GM10266 (cell line): Measurements from ENCODE around the gene RALGPS1.
A peak's percentile ranks its signal among the peaks of the same experiment; 100 is the strongest.

ENCODE experiments used
- DNase-seq: peaks from one replicate; pipeline ENCODE4 v3.0.0; 2012; ENCODE audit errors: extremely low spot score
- TF ChIP-seq, protein P1 (sequence below): IDR thresholded peaks from 2 replicates; pipeline ENCODE4 v1.5.1; 2012; ENCODE audit warnings: mild to moderate bottlenecking, low read depth; ENCODE audit not compliant: control insufficient read depth, insufficient read depth; ENCODE audit errors: missing control alignments

The RALGPS1 gene

DNA sequence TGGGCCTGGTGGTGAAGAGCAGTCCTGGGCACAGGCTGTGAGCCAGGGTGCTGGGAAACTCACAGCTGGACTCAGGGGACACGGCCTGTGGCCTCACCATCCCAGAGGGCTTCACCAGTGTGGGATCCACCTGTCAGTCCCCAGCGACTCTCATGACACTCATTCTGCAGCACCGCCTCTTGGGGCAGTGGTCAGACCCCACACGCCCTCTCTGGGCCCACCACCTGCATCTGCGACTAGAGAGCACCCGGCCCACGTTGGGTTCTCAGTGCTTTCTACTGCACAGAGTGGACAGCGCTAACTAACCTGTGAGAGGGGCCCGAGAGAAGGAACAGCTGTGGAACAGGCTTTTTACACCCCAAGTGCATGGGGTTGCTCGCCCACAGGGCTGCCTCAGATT lies 304.2 kb downstream of the RALGPS1 start:
- TF ChIP-seq, protein P1, sequence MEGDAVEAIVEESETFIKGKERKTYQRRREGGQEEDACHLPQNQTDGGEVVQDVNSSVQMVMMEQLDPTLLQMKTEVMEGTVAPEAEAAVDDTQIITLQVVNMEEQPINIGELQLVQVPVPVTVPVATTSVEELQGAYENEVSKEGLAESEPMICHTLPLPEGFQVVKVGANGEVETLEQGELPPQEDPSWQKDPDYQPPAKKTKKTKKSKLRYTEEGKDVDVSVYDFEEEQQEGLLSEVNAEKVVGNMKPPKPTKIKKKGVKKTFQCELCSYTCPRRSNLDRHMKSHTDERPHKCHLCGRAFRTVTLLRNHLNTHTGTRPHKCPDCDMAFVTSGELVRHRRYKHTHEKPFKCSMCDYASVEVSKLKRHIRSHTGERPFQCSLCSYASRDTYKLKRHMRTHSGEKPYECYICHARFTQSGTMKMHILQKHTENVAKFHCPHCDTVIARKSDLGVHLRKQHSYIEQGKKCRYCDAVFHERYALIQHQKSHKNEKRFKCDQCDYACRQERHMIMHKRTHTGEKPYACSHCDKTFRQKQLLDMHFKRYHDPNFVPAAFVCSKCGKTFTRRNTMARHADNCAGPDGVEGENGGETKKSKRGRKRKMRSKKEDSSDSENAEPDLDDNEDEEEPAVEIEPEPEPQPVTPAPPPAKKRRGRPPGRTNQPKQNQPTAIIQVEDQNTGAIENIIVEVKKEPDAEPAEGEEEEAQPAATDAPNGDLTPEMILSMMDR, result no peak
- no peak for DNase-seq

DNA sequence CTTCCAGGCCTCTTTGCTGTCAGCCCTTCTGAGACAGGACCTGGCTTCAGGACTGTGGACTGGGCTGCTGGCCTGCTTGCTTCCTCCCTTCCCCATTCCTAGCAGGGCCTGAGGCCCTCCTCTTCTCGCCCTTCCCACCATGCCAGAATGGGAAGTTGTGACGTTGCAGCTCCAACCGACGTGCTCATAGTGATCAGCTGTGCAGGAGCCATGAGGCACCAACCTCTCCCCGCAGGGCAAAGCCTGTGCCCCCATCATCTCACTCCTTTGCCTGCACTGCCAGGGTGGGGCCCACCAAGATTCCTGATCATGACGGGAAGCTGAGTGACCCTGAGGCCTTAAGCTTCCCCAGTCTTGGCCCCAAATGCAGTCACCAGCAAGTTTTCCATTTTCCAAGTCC lies 304.9 kb downstream of the RALGPS1 start:
- no peak for DNase-seq

DNA sequence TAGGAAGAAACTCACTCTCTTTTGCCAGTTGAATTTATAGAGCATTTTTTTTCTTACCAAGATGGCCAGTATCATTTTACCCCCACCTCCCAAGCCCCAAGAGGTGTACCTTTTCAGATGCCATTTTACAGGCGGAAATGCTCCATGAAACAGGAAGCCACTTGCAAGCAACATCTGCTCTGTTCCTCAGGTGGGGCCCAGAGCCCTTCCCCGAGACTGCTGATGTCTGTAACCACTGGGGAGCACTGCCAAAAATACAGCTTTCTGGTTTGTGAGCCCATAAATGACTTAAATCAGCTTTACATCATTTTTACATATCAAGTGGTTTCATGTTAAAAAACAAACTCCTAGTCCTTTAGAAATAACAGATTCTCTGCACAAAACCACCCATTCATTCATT lies 307.1 kb downstream of the RALGPS1 start:
- no peak for DNase-seq
- TF ChIP-seq, protein P1, result no peak

More for the DNA sequence above, 304.9 kb downstream of the RALGPS1 start:
- TF ChIP-seq, protein P1, result no peak

DNA sequence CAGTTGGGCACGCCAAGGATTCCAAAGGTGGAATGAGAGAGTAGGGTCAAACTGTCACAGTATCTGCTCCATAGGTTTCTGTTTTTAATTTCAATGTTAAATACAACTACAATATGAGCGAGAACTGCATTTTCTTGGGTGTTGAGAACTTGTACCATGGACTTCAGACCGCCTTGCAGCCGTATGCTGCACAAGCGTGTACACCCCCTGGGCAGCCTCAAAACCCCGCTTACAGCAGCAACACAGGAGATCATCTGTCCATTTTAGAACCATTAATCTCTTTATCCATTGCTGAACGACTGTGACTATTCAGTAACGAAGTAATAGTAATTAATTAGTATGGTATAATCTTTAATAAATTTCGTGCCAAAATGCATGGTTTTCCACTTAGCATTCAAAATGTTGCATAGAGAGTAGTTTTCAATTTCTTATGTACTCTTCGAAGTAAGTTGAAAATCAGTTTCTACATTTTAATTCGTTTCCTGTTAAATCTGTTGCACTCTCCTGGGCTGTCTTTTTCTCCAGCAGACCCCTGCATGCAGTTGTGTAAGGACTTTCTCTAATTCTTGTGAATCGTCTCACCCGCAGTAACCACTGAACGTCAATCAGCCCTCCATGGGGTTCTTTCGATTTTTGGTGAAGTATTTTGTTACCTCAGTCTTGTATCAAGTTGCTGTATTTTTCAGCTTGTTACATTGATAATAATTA lies 308.0 kb downstream of the RALGPS1 start:
- DNase-seq, result no peak
- TF ChIP-seq, protein P1, result no peak

DNA sequence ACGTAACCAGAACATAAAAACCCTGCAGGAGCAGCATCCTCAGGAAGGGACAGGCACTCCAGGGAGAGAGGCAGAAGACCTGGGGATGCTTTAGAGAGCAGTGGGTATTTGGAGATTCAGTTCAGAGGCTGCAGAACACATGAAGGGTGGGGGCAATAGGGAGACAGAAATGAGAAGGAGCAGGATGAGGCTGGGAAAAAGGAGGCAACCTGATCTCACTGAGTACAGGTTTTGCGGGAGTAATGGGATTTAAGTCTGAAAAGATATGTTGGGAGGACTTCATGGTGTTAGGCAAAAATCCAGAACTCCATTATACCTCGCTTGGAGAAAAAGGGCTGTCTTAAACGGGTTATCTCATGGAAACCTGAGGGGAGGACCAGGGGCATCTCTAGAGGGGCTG lies 308.7 kb downstream of the RALGPS1 start:
- TF ChIP-seq, protein P1, result no peak
- no peak for DNase-seq

DNA sequence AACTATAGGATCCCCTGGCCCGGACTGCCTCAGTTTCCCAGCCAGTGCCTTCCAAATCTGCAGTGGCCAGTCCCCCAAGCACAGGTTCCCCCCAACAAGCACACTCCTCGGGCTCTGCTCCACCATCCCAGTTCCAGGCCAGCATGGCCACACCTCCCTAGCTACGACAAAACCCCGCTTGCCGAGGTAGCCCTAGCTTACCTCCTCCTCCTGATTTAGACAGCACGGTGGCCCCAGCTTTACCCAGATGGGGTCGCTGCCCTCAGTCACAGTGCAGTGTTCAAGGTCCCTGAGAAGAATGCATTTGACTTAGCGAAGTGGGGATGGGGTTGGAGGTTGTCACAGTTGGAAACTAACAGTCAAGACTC lies 309.2 kb downstream of the RALGPS1 start:
- DNase-seq, result no peak
- TF ChIP-seq, protein P1, result no peak

DNA sequence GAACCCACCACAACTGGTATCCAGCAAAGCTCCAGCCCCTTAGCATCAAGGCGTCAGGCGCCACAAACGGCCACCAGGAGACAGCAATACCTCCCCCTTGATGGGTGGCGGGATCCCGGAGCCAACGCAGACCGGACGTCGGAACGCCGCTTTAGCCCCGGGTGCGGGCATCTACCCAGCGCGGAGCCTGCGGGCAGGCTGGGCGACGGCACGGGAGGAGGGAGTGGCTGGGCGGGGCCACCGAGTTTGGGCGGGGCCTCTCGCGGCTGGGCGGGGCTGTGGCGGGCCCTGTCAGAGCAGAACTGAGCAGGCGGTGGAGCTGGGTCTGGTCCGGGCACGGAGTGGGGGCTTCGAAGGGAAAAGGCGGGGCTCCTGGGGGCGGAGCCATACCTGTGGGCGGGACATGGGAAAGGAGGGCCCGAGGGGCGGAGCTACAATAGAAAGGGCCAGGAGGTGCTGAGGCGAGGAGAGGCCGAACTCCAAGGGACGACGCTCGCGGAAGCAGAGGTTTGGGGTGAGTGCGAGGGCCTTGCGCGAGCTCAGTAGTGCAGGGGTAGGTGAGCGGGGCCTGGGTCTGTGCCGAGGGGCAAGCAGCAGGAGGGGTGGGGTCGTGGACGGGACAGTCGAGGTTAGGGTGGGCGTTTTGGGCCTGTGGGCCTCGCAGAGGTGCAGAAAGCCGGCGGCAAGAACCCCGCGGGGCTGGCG lies 309.7 kb downstream of the RALGPS1 start:
- TF ChIP-seq, protein P1, result no peak
- DNase-seq, result peak; percentile 97
